Endothelial cell of umbilical vein (primary cell): ENCODE results near the gene ADPRH. TPM values are rescaled to one million over a fixed set of nuclear protein-coding genes. Genes with fewer than 3 reads are reported as not detected.
"Not testable (repeated sequence)": the region's sequence is repeated elsewhere in the genome, so short reads cannot be mapped to it uniquely, and the experiment has no call there.

ENCODE experiments used
- BruUV-seq: library from RNA; stranded (reverse); fragments of 400-500 nt; replicated peaks from 2 replicates; lab custom pipeline; 2021; lab: Mats Ljungman, UMichigan
- CTCF ChIA-PET: fragments of 300-600, 350-600 bp; sonication (Branson Sonifier 250); formaldehyde crosslinking; loops from one replicate; lab custom pipeline; 2021; ENCODE audit warnings: antibody characterized with exemption, inconsistent platforms; lab: Charles Lee
- POLR2A ChIA-PET: fragments of 300-600, 350-600 bp; sonication (Branson Sonifier 250); formaldehyde crosslinking; loops from one replicate; lab custom pipeline; 2021; ENCODE audit warnings: antibody characterized with exemption, inconsistent platforms; lab: Charles Lee
- DNase-seq: peaks from one replicate; pipeline ENCODE4 v3.0.0-alpha.2; 2011; ENCODE audit warnings: low read depth, low spot score
- FAIRE-seq: peaks from 2 replicates; lab custom pipeline; 2011; peaks lifted over from hg19 to GRCh38; lab: Jason Lieb, UNC
- H2AFZ ChIP-seq: 2 replicates; pipeline ENCODE4 v1.6.0; 2012; ENCODE audit warnings: low read depth, low read length, control low read depth, inconsistent platforms
- H3K27ac ChIP-seq: 2 replicates; pipeline ENCODE4 v1.5.1; 2011; ENCODE audit warnings: low read depth, mild to moderate bottlenecking, control low read depth, low read length, moderate library complexity; ENCODE audit not compliant: insufficient read depth
- H3K27me3 ChIP-seq, 2 experiments: 2 replicates each; pipeline versions ENCODE4 v1.6.0 to v1.6.1; 2011; ENCODE audit warnings: low read length in 2 of 2, mixed read lengths in 1 of 2; ENCODE audit not compliant: control insufficient read depth in 2 of 2, insufficient read depth in 2 of 2
- H3K36me3 ChIP-seq, 2 experiments: 2 replicates in 1 of 2; 3 replicates in 1 of 2; pipeline ENCODE4 v1.5.1; 2011; ENCODE audit warnings: low read length in 2 of 2, mild to moderate bottlenecking in 1 of 2, moderate library complexity in 1 of 2; ENCODE audit not compliant: control insufficient read depth in 2 of 2, insufficient read depth in 2 of 2; ENCODE audit errors: extremely low read depth in 1 of 2
- H3K4me1 ChIP-seq: 3 replicates; pipeline ENCODE4 v1.5.1; 2011; ENCODE audit warnings: mild to moderate bottlenecking, low read length; ENCODE audit not compliant: control insufficient read depth, insufficient read depth; ENCODE audit errors: extremely low read depth
- H3K4me2 ChIP-seq: 2 replicates; pipeline ENCODE4 v1.6.1; 2011; ENCODE audit warnings: low read length, control low read depth, mixed read lengths; ENCODE audit not compliant: insufficient read depth
- H3K4me3 ChIP-seq, 3 experiments: fragments of 200-600 bp in 1 of 3; sonication (generic), shearing (Covaris generic) in 1 of 3; replicated peaks in 1 of 3; 2 replicates each; pipeline ENCODE4 v1.5.1; 2011 to 2016; ENCODE audit warnings: control low read depth in 3 of 3, low read length in 3 of 3, mild to moderate bottlenecking in 2 of 3, inconsistent platforms in 1 of 3, low read depth in 1 of 3, moderate library complexity in 1 of 3; ENCODE audit not compliant: insufficient read depth in 1 of 3
- H3K79me2 ChIP-seq: 2 replicates; pipeline ENCODE4 v1.6.0; 2012; ENCODE audit warnings: low read length, inconsistent platforms; ENCODE audit not compliant: control insufficient read depth, insufficient read depth
- H3K9ac ChIP-seq: replicated peaks from 2 replicates; pipeline ENCODE3; 2011; ENCODE audit warnings: low read length, control low read depth; ENCODE audit not compliant: insufficient read depth; ENCODE audit errors: extremely low read depth
- H3K9me1 ChIP-seq: replicated peaks from 3 replicates; pipeline ENCODE4 v1.6.0; 2011; ENCODE audit warnings: mild to moderate bottlenecking, low read length; ENCODE audit not compliant: control insufficient read depth, insufficient read depth; ENCODE audit errors: extremely low read depth
- H3K9me3 ChIP-seq: replicated peaks from 2 replicates; pipeline ENCODE4 v1.5.1; 2012; ENCODE audit warnings: low read length, inconsistent platforms; ENCODE audit not compliant: control insufficient read depth, insufficient read depth
- H4K20me1 ChIP-seq: replicated peaks from 2 replicates; pipeline ENCODE3; 2011; ENCODE audit warnings: mild to moderate bottlenecking, low read length; ENCODE audit not compliant: control insufficient read depth, insufficient read depth; ENCODE audit errors: extremely low read depth
- CTCF ChIP-seq, 2 donors: IDR thresholded peaks; 1 replicate in 1 of 2; 2 replicates in 1 of 2; pipeline ENCODE4 v1.5.1; 2011; ENCODE audit warnings: low read length in 2 of 2, mild to moderate bottlenecking in 2 of 2, moderate library complexity in 2 of 2, control low read depth in 1 of 2, inconsistent platforms in 1 of 2, low read depth in 1 of 2; ENCODE audit not compliant: insufficient read depth in 1 of 2; ENCODE audit errors: extremely low read depth in 1 of 2
- EZH2 ChIP-seq: IDR thresholded peaks from 2 replicates; pipeline ENCODE4 v1.6.1; 2012; ENCODE audit warnings: borderline replicate concordance, low read depth, mild to moderate bottlenecking, moderate library complexity, low read length, inconsistent platforms; ENCODE audit not compliant: severe bottlenecking
- FOS ChIP-seq: IDR thresholded peaks from 2 replicates; pipeline ENCODE4 v1.6.1; 2011; ENCODE audit warnings: mild to moderate bottlenecking, low read length, moderate library complexity, borderline replicate concordance; ENCODE audit not compliant: insufficient read depth
- GATA2 ChIP-seq: IDR thresholded peaks from 2 replicates; pipeline ENCODE4 v1.7.0; 2011; ENCODE audit warnings: low read depth, mild to moderate bottlenecking, moderate library complexity, mixed read lengths, low read length; ENCODE audit not compliant: insufficient read length, insufficient read depth
- JUN ChIP-seq: IDR thresholded peaks from 2 replicates; pipeline ENCODE4 v1.6.1; 2011; ENCODE audit warnings: borderline replicate concordance, low read depth; ENCODE audit not compliant: insufficient read length, insufficient read depth
- MAX ChIP-seq: IDR thresholded peaks from 2 replicates; pipeline ENCODE4 v1.6.1; 2011; ENCODE audit not compliant: insufficient read depth, insufficient read length
- MYC ChIP-seq: IDR thresholded peaks from one replicate; pipeline ENCODE4 v1.6.1; 2011; ENCODE audit warnings: mild to moderate bottlenecking, low read depth, low read length
- POLR2A ChIP-seq: IDR thresholded peaks from 2 replicates; pipeline ENCODE4 v1.6.1; 2012; ENCODE audit warnings: low read depth, mild to moderate bottlenecking, control low read depth, low read length
- POLR2AphosphoS5 ChIP-seq: IDR thresholded peaks from 2 replicates; pipeline ENCODE4 v1.6.1; 2012; ENCODE audit warnings: low read depth, mild to moderate bottlenecking, control low read depth, low read length, moderate library complexity; ENCODE audit not compliant: insufficient read depth
- dilution Hi-C: fragments of 300-500 bp; cut with MboI; formaldehyde crosslinking; loops from one replicate; pipeline ENCODE4 v1.15.0; 2019; ENCODE audit warnings: low sequenced_read_pairs; ENCODE audit not compliant: extremely low pct_ligation_motif_present
- intact Hi-C: fragments of 100-400 bp; cut with micrococcal nuclease; formaldehyde crosslinking; loops from one replicate; pipeline ENCODE4 v1.10.0; 2022
- polyA plus RNA-seq, 4 experiments: library from polyadenylated mRNA; depleted of rRNA in 3 of 4; stranded (reverse) in 3 of 4; unstranded in 1 of 4; fragments of >200 nt; gene quantifications; 2 replicates each; pipeline versions ENCODE4 v1.2.1 to v1.2.3, GENCODE V29; 2011 to 2012; ENCODE audit warnings: missing spikeins in 1 of 4
- total RNA-seq: library from RNA; stranded (reverse); gene quantifications from 2 replicates; pipeline ENCODE4 v1.2.3, GENCODE V29; 2021

The ADPRH gene
- total and polyA plus RNA-seq, 2 donors (not counting 3 experiments of a cell fraction or from before 2014, with no cell fraction given), result 3.5 to 8.0 TPM

DNA sequence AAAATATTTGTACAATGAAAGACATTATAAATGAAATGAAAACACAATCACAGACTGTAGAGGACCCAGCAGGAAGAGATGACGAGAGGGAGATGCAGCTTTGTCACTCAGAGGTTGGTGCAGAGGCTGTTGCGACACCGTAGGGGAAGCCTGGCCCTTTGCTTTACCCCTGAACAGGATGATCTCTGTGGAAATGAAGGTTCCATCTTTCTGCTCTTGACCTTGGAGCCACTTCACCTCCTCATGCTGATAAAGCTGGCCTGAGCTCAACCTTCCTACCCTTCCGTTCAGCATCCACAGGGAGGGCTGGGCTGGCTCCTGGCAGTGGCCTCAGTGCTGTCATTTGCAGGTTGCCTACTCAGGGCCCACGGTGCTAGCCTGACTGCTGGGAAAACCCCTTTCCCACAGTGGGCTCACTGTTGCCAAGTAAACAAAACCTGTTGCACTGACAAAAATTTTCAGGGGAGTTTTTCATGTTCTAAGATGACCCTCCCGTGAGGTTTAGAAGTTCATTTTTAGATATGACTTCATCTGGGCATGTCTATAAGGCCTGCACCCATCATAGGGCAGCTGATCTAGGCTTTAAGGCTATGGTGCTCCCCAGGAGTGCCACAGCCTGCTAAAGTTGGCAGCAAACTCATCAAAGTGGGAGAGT is 16.9 kb upstream of the ADPRH start:
- H2AFZ ChIP-seq, result no peak overlapping the region
- H3K9me3 ChIP-seq, result no peaks in the 10 kb centered on the region
- no peak overlapping the region for H3K9ac ChIP-seq
- H3K27ac ChIP-seq, result no peak overlapping the region
- H3K4me2 ChIP-seq, result no peak overlapping the region
- no peaks in the 10 kb centered on the region for H3K79me2 ChIP-seq
- H3K36me3 ChIP-seq, result no peaks in the 10 kb centered on the region
- H3K27me3 ChIP-seq, result peaks cover 0 to 2% of the 10 kb centered on the region in 2 experiments
- H3K4me1 ChIP-seq, result no peaks in the 10 kb centered on the region
- dilution Hi-C loops (no loop called here), intact Hi-C loops (no loop called here)
- no peaks in the 10 kb centered on the region for H4K20me1 ChIP-seq
- FAIRE-seq (no peak), DNase-seq (no peak)
- CTCF ChIA-PET, result interaction anchor here (0.7 kb wide), 1 partner anchor 362 kb away, joined by 3 read pairs; no protein-coding TSS in a partner anchor
- POLR2A ChIA-PET, result no interaction called here
- no peak overlapping the region for H3K4me3 ChIP-seq
- no peaks in the 10 kb centered on the region for H3K9me1 ChIP-seq
- TF ChIP-seq GATA2 (no peak), CTCF (IDR thresholded peaks at IDR 0.05; ENCODE audit: extremely low read depth in 1 of 2, insufficient read depth in 1 of 2, low read depth in 1 of 2, low read length in 2 of 2) (no peak), EZH2 (no peak), POLR2AphosphoS5 (no peak), JUN (no peak), MAX (no peak), FOS (no peak), MYC (no peak), POLR2A (no peak)
- BruUV-seq, result no TSS peak

DNA sequence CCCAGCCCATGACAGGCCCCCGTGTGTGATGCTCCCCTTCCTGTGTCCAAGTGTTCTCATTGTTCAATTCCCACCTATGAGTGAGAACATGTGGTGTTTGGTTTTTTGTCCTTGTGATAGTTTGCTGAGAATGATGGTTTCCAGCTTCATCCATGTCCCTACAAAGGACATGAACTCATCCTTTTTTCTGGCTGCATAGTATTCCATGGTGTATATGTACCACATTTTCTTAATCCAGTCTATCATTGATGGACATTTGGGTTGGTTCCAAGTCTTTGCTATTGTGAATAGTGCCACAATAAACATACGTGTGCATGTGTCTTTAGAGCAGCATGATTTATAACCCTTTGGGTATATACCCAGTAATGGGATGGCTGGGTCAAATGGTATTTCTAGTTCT is 16.0 kb upstream of the ADPRH start:
- H3K9me3 ChIP-seq, H3K36me3 ChIP-seq, H3K9ac ChIP-seq, DNase-seq, BruUV-seq, intact Hi-C loops, POLR2A ChIA-PET, H4K20me1 ChIP-seq, H3K79me2 ChIP-seq, H3K9me1 ChIP-seq, H3K4me2 ChIP-seq, H3K4me1 ChIP-seq, H3K27ac ChIP-seq, dilution Hi-C loops, H3K4me3 ChIP-seq, H2AFZ ChIP-seq, H3K27me3 ChIP-seq, FAIRE-seq, CTCF ChIA-PET: not testable (repeated sequence)
